Peyer's patch (tissue), 4 donors: ENCODE results near the gene PTH2.
"Not testable (repeated sequence)": the region's sequence is repeated elsewhere in the genome, so short reads cannot be mapped to it uniquely, and the experiment has no call there.

ENCODE experiments used
- CTCF ChIP-seq, 6 experiments: fragments of 450-650 bp in 4 of 6; fragments of 200-600 bp in 2 of 6; sonication (generic) in 1 of 6; IDR thresholded peaks; one replicate each; pipeline ENCODE4 v1.5.1; 2017 to 2019; ENCODE audit warnings: antibody characterized with exemption in 6 of 6, mild to moderate bottlenecking in 3 of 6, moderate library complexity in 1 of 6
- POLR2A ChIP-seq, 2 donors: fragments of 450-650 bp; IDR thresholded peaks; one replicate each; pipeline ENCODE4 v1.5.1; 2017; ENCODE audit warnings: antibody characterized with exemption in 2 of 2, mild to moderate bottlenecking in 2 of 2, moderate library complexity in 2 of 2

- TF ChIP-seq CTCF, POLR2A (IDR thresholded peaks at IDR 0.05): not testable (repeated sequence)
Measured at GRCh38 chr19:49444100-49444700, 21.0 kb upstream of the PTH2 start.
